HG02938 (cell line): Measurements from ENCODE around the gene ZNF423.

Experiments used
- ATAC-seq: cut with Tn5 transposase; IDR thresholded peaks from one replicate; pipeline ENCODE4 v1.9.1; 2021; ENCODE audit warnings: mild to moderate bottlenecking, moderate library complexity; ENCODE audit not compliant: unreplicated experiment

ZNF423 gene

DNA sequence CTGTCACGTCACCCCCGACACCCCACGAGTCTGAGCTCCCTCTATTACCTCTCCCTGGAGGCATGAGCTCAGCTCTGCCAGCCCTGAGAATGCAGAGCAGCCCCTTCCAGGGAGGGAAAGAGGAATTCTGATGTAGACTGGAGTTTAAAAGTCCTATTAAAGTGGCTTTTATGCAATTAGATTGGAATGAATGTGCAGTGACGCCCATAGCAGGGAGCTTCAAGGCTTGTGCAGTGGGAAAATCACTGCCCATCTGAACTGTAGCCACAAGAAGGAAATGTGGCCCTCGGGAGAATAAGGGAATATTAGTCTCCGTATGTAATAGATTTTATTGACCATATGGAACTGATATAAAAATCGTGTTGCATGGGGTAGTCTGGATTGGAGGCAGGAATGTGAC lies 66.9 kb downstream of the ZNF423 start:
- ATAC-seq, result no peak

DNA sequence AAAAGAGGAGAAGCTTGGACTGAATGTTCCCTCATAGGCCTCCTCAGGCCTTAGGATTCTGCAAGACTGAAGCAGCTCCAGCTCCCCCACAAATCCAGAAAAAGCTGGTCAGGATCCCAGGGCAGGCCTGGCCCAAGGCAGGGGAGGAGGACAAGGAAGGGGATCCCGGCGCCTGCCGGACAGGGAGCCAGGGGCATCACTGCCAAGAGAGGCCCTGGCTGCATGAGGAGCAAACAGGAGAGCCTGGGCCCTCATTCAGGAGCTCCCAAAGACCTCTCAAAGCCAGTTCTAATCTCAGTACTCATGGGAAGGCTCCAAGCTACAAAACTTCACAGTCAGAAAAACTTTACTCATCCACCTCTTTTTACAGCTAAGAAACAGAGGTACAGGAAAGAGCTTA lies 67.3 kb downstream of the ZNF423 start:
- ATAC-seq, result no peak

DNA sequence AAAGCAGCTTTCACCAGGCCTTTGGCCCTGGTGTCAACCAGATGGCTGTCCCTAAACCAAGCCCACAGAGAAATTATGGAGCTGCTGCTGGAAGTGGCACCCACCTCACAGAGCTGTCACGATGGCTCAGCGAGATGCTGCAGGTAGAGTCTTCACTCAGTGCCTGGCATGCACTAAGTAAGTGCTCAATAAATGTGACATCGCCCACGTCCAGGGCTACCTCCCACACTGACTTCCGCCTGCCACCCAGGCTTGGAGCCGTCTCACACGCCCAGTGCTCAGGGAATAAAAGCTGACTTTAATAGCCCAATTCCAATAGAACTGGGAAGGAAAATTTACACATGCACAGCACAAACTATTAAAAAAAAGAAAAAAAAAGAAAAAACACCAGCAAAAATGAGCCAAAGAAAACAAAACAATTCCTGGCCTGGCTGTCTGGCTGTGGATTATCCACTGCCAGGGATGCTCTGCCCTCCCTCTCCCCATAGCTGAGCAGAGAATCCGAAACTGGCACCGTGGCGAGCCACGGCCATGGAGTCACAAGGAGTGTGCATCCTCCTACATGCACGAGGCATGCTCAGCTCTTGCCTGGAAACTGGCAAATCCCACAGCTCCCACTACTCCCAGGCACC lies 68.9 kb downstream of the ZNF423 start:
- no peak for ATAC-seq

DNA sequence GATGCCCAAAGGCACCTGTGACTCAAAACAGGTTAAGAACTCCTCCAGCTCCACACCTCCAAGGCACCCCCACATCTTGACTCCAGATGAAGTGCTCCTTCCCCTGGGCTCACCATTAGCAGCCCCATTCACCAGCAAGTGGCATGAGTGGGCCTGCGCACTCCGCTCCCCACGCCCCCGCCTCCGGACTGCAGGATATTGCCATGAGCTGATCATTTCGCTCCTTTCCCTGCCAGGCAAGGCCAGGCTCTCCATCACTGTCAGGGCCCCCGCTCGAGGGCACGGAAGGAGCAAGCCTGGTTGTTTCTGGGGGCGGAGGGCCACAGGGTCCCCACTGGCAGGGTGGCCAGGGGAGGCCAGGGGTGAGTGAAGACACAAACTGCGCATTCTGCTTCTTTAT lies 69.9 kb downstream of the ZNF423 start:
- no peak for ATAC-seq

DNA sequence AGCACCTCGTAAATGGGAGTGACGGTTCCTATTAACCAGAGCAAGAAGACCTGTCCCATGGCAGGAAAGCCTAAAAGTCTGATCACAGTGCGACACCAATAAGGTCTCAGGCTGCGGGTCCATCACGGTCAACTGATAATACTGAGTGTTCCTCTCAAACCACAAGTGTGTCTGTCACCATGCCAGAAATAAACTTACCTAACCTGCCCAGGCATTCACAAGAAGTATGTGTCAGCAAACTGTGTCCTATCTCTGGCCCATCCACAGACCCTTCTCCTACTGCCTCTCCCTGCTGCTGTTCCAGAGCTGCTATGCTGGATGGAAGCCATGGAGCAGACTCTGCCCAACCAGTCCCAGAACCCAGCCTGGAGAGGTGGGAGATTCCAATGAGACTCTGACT lies 73.5 kb downstream of the ZNF423 start:
- no peak for ATAC-seq

DNA sequence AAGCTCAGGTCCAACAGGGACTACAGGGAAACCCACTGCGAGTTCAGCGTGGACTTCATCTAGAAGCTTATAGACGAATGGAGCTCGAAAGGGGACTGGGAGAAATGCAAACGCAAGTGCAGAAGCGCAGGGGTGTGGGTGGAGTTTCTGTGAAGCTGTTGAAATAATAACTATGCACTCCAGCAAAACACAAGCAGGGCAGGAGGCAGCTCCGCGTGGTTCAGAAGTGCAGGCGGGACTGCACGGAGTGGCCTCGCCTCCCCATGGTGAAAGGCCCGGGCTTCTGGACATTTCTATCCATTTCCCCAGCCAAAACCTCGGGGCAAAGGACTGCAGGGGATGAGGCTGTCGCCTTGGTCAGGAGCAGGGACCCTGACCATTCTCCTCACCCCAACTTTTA lies 74.5 kb downstream of the ZNF423 start:
- ATAC-seq, result no peak

DNA sequence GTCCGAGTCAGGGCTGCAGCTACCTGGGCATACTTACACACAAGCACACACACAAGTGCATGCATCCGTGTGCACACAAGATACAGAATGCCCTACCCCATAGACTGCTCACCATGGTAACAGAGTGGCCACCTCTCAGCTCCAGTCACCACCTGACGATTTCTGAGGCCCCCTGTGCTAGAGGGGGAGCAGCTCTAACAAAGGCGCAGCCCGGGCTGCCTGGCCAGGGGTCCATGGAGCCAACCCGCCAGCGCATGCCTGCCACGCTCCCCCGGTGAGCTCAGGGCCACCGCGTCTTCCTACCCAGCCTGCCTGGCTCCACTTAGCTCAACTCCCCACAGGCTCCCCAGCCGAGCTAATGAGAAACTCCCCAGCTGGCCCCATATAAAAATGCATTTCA lies 75.5 kb downstream of the ZNF423 start:
- no peak for ATAC-seq

DNA sequence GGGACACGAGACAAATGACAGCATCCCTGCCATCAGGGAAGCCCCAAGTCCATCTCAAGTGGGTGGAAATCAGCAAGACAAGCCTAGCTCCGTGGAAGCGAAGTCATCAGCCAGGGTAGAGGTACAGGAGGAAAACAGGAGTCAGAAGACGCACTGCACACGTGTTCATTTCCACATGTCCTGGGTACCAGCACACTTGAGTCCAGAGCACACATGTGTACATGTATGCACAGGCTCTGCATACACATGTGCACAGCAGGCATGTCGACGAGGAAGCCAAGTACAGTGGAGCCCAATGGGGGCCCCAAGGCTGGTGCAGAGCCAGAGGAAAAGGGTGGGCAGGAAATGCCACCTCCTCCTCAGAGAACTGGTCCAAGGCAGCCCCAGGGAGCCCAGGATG lies 75.9 kb downstream of the ZNF423 start:
- no peak for ATAC-seq

DNA sequence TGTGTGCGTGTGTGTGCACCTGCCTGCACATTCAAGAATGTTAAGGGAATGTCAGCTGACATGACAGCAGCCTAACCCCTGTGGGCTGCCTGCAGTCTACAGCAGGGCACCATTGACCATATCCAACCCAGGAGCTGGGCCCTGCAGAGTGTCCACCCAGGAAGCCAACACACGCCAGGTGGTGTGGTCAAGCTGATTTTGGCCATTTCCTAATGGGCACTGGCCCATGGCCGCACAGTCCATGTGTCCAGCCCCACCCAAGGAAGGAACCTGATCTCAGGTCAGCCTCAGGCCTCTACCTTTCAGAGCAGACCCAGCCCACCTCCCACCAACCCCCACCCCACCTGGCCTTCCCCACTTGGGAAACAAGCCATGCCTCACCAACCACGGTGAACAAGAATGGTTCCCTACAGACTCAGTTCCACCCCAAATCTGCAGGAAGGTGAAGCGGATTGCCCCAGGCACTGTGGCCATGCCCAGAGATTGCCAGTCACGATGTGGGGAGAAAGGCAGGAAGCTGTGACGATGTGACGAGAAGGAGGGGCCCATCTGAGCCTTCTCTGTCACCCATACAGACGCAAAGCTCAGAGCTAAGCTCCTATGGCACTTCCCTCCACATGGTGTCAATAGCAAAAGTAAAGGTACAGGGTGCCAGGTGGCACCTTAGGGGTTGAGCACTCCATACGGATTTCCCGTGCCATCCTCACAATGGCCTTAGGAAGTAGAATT lies 77.5 kb downstream of the ZNF423 start:
- ATAC-seq, result no peak

DNA sequence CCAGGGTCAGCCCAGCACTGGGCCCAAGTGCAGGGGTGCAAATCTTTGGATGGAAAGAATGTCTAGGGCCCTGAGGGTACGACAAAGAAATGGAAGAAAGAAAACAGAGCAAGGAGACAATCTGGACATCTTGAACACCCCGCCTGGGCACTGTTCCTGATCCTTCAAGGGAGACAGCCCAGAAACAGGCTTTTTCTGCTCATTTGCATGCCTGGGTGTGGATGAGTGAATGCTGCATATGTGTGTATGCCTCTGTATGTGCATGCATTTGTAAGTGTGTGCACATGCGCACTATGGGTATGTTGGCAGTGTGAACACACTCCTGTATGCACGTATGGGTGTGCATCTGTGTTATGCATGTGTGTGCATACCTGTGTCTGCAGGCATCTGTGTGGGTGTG lies 79.2 kb downstream of the ZNF423 start:
- no peak for ATAC-seq

DNA sequence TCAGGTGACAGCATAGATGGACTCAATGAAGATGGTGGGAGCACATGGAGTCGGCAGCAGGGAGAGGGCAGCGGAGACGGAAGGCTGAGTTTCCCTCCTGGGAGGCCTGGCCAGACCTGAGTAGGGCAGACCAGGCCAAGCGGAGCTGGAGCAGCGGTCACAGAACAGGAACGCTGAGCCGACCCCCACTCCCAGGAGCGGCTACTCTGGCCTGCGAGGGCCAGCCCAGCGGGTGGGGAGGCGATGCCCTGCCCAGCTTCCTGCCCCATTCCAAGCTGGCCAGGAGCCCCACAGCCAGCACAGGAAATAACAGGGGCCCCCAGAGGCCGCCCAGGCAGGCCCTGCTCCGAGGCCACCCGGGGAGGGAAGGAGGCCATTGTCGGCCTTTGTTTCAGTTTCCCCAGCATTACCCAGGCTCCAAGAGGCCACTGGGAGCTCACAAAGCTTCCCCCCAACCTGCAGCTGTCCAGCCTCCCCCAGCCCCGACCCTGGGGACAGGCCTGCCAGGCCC lies 79.8 kb downstream of the ZNF423 start:
- ATAC-seq, result no peak

DNA sequence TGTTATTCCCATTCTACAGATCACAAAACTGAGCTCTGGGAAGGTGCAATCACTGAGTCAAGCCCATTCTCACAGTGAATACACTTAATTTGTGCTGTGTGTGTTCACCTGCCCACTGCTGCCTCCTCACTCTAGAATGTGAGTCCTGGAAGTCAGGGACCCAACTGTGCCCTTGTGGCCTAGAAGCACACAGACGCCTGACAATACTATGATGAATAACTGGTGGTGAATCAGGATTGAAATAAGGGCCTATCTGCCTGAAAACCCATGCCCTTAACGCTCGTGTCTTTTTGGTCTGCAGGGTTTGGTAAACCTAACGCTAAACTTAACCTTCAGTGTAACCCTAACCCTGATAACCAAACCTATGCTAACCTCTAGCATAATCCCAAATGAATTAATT lies 80.3 kb downstream of the ZNF423 start:
- ATAC-seq, result no peak

DNA sequence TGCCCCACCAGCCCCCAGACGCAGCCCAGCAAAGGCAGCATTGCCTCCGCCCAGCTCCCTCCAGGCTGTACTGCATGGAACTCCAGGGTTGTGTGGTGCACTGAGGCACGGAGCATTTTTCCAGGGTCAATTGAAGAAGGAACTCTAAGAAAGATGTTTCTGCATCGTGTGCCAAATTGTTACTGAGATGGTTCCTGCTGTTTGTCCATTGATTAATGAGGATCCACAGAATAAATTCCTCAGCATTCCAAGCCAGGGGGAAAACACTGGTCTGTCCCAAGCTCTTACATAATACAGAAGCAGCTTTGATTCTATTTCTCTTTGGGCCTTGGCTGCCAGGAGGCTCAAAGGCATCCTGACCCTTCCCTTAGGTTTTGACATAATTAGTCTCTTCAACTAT lies 80.9 kb downstream of the ZNF423 start:
- ATAC-seq, result no peak

DNA sequence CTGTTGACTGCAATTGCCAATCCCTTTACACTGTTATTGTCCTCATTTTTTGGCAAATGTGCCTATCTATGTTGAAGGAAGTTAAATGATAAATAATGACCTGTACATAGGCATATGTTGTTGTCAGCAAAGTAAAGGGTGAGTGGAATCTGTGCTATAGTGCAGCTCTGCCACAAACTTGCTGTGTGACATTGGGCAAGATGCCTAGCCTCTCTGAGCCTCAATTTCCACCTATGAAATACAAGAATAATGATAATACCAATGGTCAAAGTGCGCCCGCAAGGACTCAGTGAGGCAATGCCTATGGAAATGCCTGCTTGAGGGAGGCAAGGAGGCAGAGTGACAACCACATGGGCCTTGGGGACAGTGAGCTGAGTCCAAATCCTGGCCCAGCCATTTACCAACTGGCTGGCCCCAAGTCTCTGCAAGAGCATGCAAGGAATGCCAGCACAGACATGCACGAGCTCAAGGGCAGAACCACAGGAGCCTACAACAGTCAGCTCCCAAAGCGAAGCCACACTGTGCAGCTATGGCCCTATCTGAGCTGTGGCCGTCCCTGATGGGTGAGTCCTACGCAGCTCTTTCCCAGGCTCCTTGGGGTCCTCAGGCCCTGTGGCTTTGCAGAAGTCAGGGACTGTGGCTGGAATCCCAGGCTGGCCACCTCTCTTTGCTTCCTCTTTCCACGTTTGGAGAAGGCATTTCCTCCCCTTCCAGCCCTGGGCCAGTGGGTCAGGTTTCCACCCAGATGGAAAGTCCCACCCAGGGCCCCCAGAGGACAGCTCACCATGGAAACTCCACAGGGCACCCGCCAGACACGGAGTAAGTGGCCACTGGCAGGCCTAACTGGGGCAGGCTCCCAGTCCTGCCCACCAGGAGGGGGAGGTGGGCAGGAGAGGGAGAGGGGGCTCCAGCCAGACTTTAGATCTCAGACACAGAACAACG lies 82.1 kb downstream of the ZNF423 start:
- ATAC-seq, result no peak

DNA sequence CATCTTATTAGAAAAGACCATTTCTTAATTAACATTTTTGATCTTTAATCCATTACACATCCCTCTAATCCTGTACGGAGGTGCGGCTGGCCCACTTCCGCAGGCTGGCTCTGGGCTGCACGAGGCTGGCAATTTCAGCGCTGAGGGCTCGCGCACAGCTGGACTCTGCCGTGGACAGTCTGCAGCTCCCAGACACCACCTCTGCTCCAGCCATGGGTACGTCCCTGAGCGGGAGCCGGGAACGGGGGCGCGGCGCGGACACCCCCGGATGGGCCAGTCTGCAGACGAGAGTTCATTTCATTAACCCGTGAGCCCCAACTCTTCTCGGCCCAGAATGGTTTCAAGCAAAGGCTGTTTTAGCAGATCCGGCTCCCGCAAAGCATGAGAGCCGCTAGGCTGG lies 87.9 kb downstream of the ZNF423 start:
- ATAC-seq, result no peak

DNA sequence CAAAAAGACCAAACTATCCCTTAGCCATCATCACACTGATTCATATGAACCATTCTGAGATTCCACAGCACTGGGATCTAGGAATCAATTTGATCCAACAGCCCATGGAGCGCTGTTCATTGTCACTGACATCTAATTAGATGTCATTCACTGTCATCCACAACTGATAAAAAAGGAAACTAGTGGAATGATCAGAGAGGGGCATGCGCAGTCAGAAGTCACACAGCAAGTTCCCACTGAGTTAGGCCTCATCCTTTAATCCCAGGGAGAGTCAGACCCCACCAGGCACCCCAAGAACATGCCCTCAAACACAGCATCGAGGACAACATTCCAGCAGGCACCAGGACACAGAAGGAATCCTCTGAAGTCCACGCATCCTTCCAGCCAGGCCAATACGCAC lies 88.5 kb downstream of the ZNF423 start:
- ATAC-seq, result no peak

DNA sequence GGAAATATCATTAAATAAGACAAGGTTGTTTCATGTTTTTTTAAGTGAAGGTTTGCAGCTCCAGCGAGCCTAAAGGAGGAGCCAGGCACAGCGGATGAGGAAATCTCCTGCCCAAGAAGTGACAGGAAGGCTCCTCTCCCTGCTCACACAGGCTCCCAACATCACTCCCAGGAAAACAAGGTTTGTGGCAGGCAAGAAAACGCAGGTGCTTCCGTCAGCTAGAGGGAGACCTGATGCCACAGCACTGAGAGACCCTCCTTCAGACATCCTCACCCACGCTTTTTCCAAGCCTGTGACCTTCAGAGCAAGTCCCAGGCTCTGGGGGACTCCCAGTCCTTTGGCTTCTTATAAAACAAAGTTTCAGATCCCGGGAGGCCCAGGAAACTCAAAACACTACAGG lies 89.7 kb downstream of the ZNF423 start:
- ATAC-seq, result no peak

DNA sequence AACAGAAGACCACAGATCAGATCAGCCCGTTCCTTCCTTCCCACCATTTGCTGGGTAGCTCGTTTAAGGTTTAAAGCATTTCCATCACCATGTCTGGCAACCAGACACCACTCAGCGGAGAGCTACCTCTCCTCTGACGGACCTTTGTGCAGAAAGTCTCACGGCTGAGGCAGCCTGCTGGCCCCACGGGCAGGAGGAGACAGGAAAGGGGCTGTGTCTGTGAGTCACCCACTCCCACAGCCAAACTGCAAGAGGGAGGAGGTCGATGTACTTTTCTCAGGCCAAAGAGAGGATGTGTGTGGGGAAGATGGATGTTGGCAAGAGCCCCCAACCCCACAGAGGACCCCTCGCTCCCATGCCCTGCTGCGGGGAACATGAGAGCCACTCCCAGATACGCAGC lies 92.1 kb downstream of the ZNF423 start:
- no peak for ATAC-seq

DNA sequence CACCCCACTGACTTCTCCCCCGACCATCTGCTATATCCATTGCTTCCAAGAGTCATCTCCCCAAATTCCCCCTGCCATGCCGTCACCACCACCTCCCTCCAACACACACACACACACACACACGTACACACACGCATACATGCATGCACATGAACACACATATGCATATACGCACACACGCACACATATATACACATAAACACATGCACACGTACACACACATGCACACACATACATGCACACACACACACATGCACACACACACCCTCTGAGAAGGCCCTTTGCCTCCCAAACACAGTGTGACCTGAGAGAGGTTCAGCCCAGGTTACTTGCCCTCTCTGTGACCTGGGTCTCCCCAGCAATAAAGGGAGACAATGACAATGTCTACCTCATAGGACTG lies 95.1 kb downstream of the ZNF423 start:
- ATAC-seq, result no peak

DNA sequence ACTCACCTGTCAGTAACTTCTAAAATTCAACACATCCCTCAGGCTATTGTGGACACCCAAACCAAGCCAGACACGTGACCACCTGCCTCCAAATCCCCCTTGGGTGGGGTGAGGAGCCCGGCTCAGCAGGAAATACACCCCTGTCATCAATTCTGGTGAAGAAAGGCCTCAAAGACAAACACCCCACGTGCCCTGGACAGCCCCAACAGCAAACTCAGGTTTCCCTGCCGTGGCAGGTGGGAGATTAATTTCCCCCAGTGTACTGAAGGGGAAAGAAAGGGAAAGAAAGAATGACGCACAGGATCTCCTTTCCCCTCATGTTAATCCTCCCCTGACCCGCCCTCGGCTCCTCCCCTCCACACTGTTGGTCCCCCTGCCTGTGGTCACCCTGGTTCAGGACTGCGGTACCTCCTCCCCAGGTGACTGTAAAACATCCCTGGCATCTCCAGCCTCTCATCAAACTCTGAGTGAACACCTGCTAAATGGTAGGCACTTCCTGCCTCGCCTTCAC lies 98.3 kb downstream of the ZNF423 start:
- ATAC-seq, result no peak

DNA sequence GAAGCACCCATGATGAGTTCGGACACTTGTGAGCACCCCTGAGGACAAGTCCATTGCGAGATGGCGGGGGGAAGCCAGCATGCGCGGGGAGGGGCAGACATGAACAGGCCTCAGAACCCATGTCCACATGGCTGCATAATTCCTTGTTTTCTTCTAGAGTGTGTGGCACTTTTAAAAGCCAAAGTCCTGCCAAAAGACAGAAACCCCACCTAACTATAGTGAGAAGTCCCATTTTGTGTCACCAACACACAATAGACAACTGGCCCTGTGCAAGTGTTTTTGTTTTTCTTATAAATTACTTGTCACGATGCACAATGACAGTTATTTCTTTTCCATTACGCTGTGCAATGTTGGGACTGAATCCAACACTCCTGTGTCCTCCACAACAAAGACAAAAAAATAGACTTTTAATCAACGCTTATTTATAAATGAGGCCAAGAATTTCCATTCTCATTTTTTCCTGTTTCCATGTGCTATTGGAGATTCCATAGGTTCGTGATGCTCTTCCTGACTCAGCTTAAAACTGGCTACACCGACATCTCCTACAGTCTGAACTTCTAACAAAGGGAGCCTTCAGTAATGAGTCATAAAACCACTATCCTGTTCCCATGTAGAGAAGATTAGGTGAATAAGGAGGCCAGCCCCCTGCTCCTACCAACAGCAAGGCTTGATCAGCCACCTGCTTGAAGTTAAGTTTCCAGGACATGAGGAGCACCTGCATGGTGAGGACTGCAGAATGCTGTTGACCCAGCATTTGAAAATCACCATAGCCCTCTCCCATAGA lies 98.9 kb downstream of the ZNF423 start:
- ATAC-seq, result no peak
